Amniotic epithelial cell (primary cell): ENCODE data around the gene GCHFR.

Experiments
- DNase-seq: peaks from one replicate; pipeline ENCODE4 v3.0.0-alpha.2; 2010; ENCODE audit warnings: low read depth

The GCHFR gene

GRCh38 chr15:40763801-40764628, at the start of gene GCHFR:
Gene GCHFR (plus strand): TSS chr15:40764068. CDS start chr15:40764181, 113 bp downstream.
- DNase-seq: peak; percentile 53

- DNase-seq: no peak
Measured at GRCh38 chr15:40714144-40714543, 49.7 kb upstream of the GCHFR start.

DNA sequence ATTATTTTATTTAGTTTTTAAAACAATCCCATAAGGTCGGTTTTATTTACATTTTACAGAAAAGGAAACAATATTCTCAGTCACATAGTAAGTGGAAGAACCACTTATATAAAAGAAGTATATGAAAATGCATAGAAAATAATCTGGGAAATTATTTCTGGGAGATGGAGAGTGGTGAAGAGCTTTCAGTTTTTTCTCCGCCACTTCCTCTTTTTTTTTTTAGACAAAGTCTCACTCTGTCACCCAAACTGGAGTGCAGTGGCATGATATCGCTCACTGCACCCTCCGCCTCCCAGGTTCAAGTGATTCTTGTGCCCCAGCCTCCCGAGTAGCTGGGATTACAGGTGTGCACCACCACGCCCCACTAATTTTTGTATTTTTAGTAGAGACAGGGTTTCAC, 47.7 kb upstream of the GCHFR start:
- DNase-seq: no peak

DNA sequence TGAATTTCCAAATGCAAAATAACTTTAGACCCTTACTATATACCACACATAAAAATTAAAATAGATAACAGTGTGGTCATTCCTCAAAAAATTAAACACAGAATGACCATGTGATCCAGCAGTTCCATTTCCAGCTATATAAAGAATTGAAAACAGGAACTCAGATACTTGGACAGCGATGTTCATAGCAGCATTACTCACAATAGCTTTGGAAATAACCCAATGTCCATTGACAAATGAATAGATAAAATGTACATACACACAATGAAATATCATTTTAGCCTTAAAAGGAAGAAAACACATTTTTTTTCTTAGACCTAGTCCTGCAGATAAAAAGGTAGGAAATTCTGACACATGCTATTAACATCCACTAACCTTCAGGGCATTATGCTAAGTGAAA, 42.2 kb upstream of the GCHFR start:
- DNase-seq: no peak

DNA sequence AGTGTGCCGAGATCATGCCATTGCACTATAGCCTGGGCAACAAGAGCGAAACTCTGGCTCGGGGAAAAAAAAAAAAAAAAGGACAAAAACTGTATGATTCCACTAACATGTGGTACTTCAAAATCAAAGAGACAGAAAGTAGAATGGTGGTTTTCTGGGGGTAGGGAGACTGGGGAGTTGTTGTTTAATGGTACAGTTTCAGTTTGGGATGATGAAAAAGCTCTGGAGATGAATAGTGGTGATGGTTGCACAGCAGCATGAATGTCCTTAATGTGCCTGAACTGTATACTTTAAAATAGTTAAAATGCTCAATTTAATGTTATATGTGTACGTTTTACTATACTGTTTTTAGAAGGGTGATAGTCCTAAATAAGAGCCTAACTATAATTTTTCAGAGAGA, 41.5 kb upstream of the GCHFR start:
- no peak for DNase-seq

- DNase-seq: no peak
Measured at GRCh38 chr15:40722934-40723333, 40.9 kb upstream of the GCHFR start.

- no peak for DNase-seq
Measured at GRCh38 chr15:40723919-40724318, 39.9 kb upstream of the GCHFR start.

- no peak for DNase-seq
Measured at GRCh38 chr15:40731034-40731433, 32.8 kb upstream of the GCHFR start.

DNA sequence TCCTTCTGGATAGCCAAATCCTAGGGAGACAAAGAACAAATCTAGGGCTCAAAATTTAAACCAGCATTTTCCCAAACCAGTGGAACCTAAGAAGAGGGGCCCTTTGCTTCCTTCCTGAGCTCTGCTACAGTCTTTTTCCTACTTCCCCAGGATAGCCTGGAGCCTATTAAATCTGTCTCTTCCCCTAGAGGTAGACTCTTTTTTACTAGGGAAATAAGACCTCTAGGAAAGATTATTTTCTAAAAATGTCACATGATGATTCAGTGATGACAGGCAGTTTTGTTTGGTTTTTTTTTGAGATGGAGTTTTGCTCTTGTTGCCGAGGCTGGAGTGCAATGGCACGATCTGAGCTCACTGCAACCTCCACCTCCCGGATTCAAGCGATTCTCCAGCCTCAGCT, 27.3 kb upstream of the GCHFR start:
- DNase-seq: no peak

- no peak for DNase-seq
Measured at GRCh38 chr15:40737048-40737447, 26.8 kb upstream of the GCHFR start.

DNA sequence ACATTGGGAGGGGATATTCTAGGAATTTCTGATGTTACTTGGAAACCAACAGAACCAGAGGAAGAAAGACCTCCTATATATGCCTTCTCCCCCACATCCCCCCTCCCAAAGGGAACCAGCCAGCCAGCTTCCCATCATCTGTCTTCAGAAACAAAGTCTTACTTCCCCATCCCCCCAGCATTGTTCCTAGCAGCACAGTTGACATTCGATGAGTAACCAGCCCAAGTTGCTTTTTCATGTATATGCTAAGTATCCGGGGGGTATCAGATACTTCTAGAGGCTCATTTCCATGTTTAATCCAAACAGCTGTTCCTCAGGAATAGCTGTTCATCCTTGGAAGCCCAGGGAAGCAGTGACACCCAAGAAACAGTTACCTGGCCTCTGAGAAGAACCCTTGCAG, 24.8 kb upstream of the GCHFR start:
- DNase-seq: no peak

DNA sequence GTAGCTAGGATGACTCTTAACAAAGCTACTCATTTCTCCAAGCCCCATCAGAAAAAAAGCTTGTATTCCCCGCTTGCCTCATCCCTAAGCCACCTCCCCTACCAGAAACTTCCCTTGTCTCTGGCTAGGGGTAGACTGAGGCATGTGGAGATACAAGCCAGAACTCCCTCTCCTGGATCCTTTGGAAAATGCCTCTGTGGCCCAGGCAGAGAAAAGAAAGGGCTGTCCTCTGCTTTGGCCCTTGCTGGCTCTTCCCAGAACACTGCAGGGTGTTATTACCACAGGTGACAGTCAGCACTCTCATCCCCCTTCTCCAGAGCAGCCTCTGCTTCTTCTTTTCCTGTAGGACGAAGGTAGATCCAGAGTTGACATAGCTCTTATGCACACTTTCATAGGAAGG, 24.0 kb upstream of the GCHFR start:
- DNase-seq: no peak

DNA sequence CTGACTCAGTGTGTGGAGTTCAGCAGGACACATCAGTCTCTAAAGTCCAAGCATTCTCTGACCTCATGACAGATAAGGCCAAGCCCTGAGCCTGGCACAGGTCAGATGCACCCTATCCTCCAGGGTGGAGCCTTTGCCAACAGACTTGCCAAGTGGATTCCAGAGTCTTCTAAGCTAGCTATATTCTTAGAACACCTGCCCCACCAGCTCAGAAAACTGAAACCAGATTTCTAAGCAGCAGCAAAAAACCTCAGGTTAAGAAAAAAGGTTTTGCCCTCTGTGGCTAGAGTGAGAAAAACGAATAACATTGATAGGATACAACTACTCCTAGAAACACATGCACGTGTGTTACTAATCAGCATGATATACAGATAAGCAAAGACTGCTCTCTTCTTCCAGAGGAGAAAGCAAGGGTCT, 20.4 kb upstream of the GCHFR start:
- no peak for DNase-seq

DNA sequence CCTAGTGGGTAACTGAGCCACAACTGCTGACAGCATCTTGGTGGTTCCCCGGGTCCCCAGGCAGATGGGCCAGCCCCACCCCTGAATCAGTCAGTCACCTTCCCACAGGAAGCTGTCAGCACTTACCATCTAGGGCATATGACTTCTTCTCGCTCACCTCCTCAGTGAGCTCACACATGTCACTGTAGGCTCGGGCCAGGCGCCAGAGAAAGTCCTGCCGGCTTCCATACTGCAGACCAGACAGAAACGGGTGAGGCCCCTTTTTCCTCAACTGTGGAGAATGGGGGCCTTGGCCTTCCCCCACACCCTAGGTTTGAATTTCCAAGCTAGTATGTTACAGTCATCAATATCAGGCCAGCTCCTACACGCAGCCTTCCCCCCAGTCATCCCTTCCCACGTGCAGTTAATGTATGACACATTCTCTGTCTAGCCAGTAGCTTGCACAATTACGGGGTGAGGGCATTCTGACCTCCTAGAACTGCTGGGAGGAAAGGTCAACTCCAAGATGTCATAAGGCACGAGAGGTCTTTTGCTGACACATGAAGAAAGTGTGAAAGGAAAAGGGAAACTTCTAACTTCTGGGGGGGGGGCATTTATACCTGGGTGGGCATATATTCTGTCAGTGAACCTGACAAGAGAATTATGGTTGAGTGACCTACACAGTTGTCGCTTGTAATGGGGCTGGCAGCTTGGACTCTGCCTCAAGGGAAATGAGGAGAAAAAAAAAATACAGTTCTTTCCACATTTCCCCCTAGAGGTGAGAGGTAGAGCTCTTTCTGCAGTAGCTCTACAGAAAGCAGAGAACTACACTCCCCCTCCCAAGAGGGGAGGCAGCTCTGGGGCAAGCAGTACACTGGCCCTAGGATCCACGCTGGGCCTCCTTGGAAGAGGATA, 19.7 kb upstream of the GCHFR start:
- peak; percentile 89 for DNase-seq

- DNase-seq: no peak
Measured at GRCh38 chr15:40744815-40745152, 19.1 kb upstream of the GCHFR start.

DNA sequence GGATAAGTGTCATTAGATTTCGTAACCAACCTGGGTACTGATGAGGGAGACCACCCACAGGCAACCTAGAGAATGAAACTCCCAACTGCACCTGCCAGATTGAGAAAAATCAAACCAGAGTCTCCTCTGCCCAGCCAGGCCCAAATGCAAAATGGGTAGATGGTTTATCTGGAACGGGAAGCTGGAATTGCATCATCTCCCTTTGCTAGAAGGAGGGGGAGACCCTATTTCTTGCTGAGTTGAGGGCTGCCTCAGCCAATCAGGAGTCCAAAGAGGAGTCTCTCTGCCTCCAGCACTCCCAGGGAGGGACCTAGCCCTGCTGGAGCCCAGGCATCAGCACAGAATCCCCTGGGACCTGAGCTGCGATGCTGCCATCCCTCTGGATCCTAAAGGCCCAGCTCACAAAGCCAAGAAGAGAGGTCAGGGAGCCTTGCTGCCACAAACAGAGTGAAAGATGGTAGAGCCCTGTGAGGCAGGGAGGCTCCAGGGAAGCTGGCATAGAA, 16.9 kb upstream of the GCHFR start:
- DNase-seq: peak; percentile 46

DNA sequence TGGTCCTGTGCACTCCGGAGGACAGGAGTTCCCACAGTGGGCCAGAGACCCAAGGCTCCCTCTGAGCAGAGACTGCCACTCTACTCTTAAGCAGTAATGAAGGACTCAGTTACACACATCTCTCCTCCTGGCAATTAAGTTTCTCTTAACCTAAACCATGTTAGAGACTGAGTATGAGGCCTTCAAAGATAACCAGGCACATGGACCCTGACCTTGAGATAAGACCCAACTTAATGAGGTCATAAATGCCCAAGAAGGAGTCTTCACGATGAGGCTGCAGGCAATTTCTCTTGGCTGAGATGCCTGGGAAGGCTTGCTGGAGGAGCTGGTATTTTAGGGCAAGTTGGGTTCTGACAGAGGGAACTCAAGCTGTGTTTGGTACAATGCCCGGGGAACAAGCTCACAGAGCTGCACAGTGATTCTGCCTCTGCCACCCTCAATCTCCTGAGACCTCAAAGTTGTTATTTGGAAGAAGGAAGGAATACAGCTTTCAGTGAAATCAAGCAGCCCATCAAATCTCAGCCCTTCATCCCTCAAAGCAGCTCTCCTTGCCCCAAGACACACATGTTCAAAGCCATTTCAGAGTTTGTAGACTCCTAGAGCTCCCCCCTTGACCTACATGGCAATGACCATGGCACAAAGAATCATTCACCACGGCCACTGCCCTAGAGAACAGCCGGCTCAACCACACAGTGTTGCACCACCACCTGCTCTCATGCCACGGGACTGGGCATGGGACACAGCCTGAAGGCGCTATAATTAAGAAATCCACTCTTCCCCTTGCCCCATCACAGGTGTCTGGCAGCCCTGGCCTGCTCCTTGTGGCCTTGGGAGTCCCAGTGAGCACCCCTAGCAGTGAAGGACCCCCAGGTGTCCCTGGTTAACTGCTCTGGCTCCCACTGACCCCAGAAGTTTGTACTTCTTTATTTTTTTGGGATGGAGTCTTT, 15.9 kb upstream of the GCHFR start:
- DNase-seq: peak; percentile 24

DNA sequence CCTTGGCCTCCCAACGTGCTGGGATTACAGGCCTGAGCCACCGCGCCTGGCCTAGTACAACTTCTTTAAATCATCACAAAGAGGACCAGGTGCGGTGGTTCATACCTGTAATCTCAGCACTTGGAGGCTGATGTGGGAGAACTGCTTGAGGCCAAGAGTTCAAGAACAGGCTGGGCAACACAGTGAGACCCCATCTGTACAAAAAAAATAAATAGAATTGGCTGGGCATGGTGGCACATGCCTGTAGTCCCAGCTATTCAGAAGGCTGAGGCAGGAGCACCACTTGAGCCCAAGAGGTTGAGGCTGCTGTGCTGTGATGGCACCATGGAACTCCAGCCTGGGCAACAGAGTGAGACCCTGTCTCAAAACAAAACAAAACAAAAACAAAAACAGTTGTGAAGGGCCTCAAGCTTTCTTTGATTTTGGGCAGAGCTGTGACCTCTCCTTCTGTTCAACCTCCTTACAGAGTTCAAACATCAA, 14.7 kb upstream of the GCHFR start:
- no peak for DNase-seq

GRCh38 chr15:40750885-40751284, 13.0 kb upstream of the GCHFR start:
- DNase-seq: no peak

DNA sequence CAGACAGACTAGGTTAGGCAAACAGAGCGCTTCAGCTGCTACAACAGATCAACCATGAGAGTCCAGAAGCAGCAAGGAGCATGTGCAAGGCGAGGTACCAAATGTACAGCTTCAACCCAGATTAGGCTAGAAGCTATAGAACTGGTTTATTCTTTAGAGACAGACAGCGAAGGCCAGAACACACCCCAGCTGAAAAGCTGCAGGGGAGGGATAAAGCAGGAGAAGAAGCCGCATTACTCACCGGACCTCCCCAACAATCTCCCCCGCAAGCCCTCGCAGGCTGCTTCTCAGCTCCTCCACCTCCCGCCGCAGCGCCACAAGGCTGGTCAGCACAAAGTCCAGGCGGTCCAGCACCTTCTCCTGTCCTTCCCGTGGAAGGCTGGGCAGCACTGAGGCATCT, 12.1 kb upstream of the GCHFR start:
- no peak for DNase-seq

DNA sequence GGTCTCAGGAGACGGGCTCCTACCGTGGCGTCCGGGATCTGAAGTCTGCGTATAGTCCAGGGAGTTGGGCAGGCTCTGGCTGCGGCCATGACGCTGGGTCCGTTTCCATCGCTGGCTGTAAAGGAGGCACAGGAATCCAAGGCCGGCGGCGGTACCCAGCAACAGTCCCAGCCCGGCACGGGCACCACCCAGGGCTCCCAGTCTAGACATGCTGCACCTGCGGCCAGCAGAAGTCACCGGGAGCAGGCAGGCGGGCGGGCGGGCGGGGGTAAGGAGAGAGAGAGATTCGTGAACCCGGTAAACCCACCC, 9.3 kb upstream of the GCHFR start:
- no peak for DNase-seq
